GM23338 (cell line): ENCODE data around the gene STARD8.

Experiments
- EZH2 ChIP-seq: fragments of 200-600 bp; sonication (generic); IDR thresholded peaks from one replicate; pipeline ENCODE4 v1.8.0; 2017; ENCODE audit warnings: antibody characterized with exemption, mild to moderate bottlenecking, low read depth; ENCODE audit not compliant: unreplicated experiment
- EZH2phosphoT487 ChIP-seq: fragments of 200-600 bp; sonication (generic); IDR thresholded peaks from one replicate; pipeline ENCODE4 v1.8.1; 2018; ENCODE audit warnings: antibody characterized with exemption; ENCODE audit not compliant: unreplicated experiment
- JUNB ChIP-seq: IDR thresholded peaks from one replicate; pipeline ENCODE4 v1.6.1; 2016; ENCODE audit warnings: antibody characterized with exemption; ENCODE audit not compliant: unreplicated experiment
- POLR2AphosphoS5 ChIP-seq: IDR thresholded peaks from 2 replicates; pipeline ENCODE4 v1.6.1; 2016; ENCODE audit warnings: antibody characterized with exemption, low read depth
- ZNF331 ChIP-seq: fragments of 250-450 bp; sonication (Bioruptor Pico); IDR thresholded peaks from 2 replicates; pipeline ENCODE4 v1.5.0; 2020; ENCODE audit warnings: low read depth, mild to moderate bottlenecking, moderate library complexity
- TF ChIP-seq, protein P1 (sequence below), 2 experiments: fragments of 200-600 bp in 1 of 2; sonication (generic) in 1 of 2; conservative IDR thresholded peaks; 2 replicates each; pipeline versions ENCODE4 v1.5.1 to v1.6.1; 2016 to 2017; ENCODE audit warnings: antibody characterized with exemption in 2 of 2, low read depth in 2 of 2, mild to moderate bottlenecking in 2 of 2, moderate library complexity in 1 of 2
- TF ChIP-seq, protein P2 (sequence below): IDR thresholded peaks from one replicate; pipeline ENCODE4 v1.6.1; 2018; ENCODE audit warnings: antibody characterized with exemption; ENCODE audit not compliant: unreplicated experiment

- TF ChIP-seq, protein P1, sequence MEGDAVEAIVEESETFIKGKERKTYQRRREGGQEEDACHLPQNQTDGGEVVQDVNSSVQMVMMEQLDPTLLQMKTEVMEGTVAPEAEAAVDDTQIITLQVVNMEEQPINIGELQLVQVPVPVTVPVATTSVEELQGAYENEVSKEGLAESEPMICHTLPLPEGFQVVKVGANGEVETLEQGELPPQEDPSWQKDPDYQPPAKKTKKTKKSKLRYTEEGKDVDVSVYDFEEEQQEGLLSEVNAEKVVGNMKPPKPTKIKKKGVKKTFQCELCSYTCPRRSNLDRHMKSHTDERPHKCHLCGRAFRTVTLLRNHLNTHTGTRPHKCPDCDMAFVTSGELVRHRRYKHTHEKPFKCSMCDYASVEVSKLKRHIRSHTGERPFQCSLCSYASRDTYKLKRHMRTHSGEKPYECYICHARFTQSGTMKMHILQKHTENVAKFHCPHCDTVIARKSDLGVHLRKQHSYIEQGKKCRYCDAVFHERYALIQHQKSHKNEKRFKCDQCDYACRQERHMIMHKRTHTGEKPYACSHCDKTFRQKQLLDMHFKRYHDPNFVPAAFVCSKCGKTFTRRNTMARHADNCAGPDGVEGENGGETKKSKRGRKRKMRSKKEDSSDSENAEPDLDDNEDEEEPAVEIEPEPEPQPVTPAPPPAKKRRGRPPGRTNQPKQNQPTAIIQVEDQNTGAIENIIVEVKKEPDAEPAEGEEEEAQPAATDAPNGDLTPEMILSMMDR (conservative IDR thresholded peaks at IDR 0.05; ENCODE audit: low read depth in 2 of 2), result no peak
- no peak for TF ChIP-seq EZH2
- TF ChIP-seq EZH2phosphoT487, result no peak
- TF ChIP-seq, protein P2, sequence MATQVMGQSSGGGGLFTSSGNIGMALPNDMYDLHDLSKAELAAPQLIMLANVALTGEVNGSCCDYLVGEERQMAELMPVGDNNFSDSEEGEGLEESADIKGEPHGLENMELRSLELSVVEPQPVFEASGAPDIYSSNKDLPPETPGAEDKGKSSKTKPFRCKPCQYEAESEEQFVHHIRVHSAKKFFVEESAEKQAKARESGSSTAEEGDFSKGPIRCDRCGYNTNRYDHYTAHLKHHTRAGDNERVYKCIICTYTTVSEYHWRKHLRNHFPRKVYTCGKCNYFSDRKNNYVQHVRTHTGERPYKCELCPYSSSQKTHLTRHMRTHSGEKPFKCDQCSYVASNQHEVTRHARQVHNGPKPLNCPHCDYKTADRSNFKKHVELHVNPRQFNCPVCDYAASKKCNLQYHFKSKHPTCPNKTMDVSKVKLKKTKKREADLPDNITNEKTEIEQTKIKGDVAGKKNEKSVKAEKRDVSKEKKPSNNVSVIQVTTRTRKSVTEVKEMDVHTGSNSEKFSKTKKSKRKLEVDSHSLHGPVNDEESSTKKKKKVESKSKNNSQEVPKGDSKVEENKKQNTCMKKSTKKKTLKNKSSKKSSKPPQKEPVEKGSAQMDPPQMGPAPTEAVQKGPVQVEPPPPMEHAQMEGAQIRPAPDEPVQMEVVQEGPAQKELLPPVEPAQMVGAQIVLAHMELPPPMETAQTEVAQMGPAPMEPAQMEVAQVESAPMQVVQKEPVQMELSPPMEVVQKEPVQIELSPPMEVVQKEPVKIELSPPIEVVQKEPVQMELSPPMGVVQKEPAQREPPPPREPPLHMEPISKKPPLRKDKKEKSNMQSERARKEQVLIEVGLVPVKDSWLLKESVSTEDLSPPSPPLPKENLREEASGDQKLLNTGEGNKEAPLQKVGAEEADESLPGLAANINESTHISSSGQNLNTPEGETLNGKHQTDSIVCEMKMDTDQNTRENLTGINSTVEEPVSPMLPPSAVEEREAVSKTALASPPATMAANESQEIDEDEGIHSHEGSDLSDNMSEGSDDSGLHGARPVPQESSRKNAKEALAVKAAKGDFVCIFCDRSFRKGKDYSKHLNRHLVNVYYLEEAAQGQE, result no peak
- no peak for TF ChIP-seq POLR2AphosphoS5
- TF ChIP-seq ZNF331, result no peak
- no peak for TF ChIP-seq JUNB
These were observed 52.7 kb downstream of the STARD8 start for GRCh38 chrX:68699960-68700746.
